Erythroblast (primary cell): Measurements from ENCODE around the gene VSIG10.

Experiments
- GATA1 ChIP-seq: IDR thresholded peaks from 2 replicates; pipeline ENCODE4 v1.6.1; 2011; ENCODE audit warnings: low read depth, mild to moderate bottlenecking, control low read depth, low read length, moderate library complexity
- POLR2A ChIP-seq: IDR thresholded peaks from 2 replicates; pipeline ENCODE4 v1.6.1; 2011; ENCODE audit warnings: mild to moderate bottlenecking, low read length

DNA sequence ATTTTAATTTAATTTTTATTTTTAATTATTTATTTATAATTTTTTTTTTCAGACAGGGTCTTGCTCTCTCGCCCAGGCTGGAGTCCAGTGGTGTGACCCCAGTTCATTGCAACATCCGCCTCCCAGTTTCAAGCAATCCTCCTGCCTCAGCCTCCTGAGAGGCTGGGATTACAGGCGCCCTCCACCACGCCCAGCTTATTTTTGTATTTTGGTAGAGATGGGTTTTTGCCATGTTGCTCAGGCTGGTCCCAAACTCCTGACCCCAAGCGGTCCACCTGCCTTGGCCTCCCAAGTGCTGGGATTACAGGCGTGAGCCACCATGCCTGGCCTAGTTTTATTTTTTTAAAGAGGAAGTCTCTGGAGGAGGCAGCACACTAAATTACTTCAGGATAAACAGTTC lies 18.5 kb upstream of the VSIG10 start:
- TF ChIP-seq POLR2A (no peak), GATA1 (no peak)
